Lower lobe of right lung (tissue), 2 donors: ENCODE measurements around the gene ARHGAP24. TPM values are rescaled to one million over a fixed set of nuclear protein-coding genes. Genes with fewer than 3 reads are reported as not detected.

Source experiments
- ATAC-seq, 2 donors: fragments of 200-7000 bp; cut with Tn5 transposase; one replicate each; pipeline ENCODE4 v1.9.1; 2020 to 2022; ENCODE audit warnings: mild to moderate bottlenecking in 2 of 2, moderate library complexity in 2 of 2
- DNase-seq: peaks from one replicate; pipeline ENCODE4 v3.0.0-alpha.2; 2020
- H3K27ac ChIP-seq: fragments of 200-600 bp; one replicate; pipeline ENCODE4 v1.8.0; 2022
- H3K27me3 ChIP-seq: fragments of 200-600 bp; one replicate; pipeline ENCODE4 v1.8.0; 2022; ENCODE audit warnings: low read depth
- H3K36me3 ChIP-seq: fragments of 200-600 bp; one replicate; pipeline ENCODE4 v1.8.0; 2022; ENCODE audit warnings: mild to moderate bottlenecking
- H3K4me1 ChIP-seq: fragments of 200-600 bp; one replicate; pipeline ENCODE4 v1.8.0; 2022
- H3K4me3 ChIP-seq: fragments of 200-600 bp; one replicate; pipeline ENCODE4 v1.8.0; 2022; ENCODE audit warnings: mild to moderate bottlenecking
- H3K9me3 ChIP-seq: fragments of 200-600 bp; one replicate; pipeline ENCODE4 v1.8.0; 2022
- CTCF ChIP-seq: fragments of 200-600 bp; IDR thresholded peaks from one replicate; pipeline ENCODE4 v1.8.0; 2022; ENCODE audit warnings: antibody characterized with exemption, mild to moderate bottlenecking
- intact Hi-C: fragments of 100-400 bp; cut with DNase I; formaldehyde crosslinking; loops from one replicate; pipeline ENCODE4 v1.11.0; 2022
- microRNA-seq: library from miRNA; unstranded; fragments of <30 nt; microRNA quantifications from one replicate; pipeline ENCODE4 v1.2.0, GENCODE V29; 2020; ENCODE audit warnings: borderline number of aligned reads
- total RNA-seq: library from RNA; stranded (reverse); fragmentation: NEBNext Ultra II Directional; extraction: Animal tissue kit (Norgen Biotek cat#: 25700); gene quantifications from one replicate; pipeline ENCODE4 v1.2.1, GENCODE V29; 2021
- donor health status: DM: no; HTN: yes; CAD: no; lungs with severe emphysema.

Gene ARHGAP24
- total RNA-seq, 1 donor from 2014 or later: 28.7 TPM

- Histone ChIP-seq H3K27ac (no peak overlapping the region), H3K4me1 (peaks cover 8% of the 10 kb centered on the region), H3K4me3 (no peak overlapping the region), H3K27me3 (no peaks in the 10 kb centered on the region), H3K36me3 (no peaks in the 10 kb centered on the region), H3K9me3 (no peaks in the 10 kb centered on the region)
- DNase-seq: no peak
- no peak for ATAC-seq
- intact Hi-C loops: no loop called here
- no peak for TF ChIP-seq CTCF
These were observed 563.1 kb downstream of the ARHGAP24 start for GRCh38 chr4:86038037-86038436.

GRCh38 chr4:86043755-86044592, 569.0 kb downstream of the ARHGAP24 start:
- TF ChIP-seq CTCF: peak; percentile 65
- Histone ChIP-seq H3K4me3 (no peak overlapping the region), H3K9me3 (no peaks in the 10 kb centered on the region), H3K36me3 (no peaks in the 10 kb centered on the region), H3K4me1 (no peaks in the 10 kb centered on the region), H3K27ac (no peak overlapping the region), H3K27me3 (no peaks in the 10 kb centered on the region)
- intact Hi-C loops: no loop called here
- DNase-seq: no peak
- peak; percentile 76 to 79 for ATAC-seq

GRCh38 chr4:86044593-86044985, 569.6 kb downstream of the ARHGAP24 start:
- no peak overlapping the region for H3K27ac ChIP-seq
- no peak for TF ChIP-seq CTCF
- H3K36me3 ChIP-seq: no peaks in the 10 kb centered on the region
- intact Hi-C loops: no loop called here
- no peaks in the 10 kb centered on the region for H3K9me3 ChIP-seq
- DNase-seq (no peak), ATAC-seq (peak in 1 of 2 donors; percentile 63)
- no peak overlapping the region for H3K4me3 ChIP-seq
- H3K27me3 ChIP-seq: no peaks in the 10 kb centered on the region
- no peaks in the 10 kb centered on the region for H3K4me1 ChIP-seq

GRCh38 chr4:86048426-86048825, 573.5 kb downstream of the ARHGAP24 start:
- ATAC-seq (no peak), DNase-seq (no peak)
- H3K27ac ChIP-seq: no peak overlapping the region
- H3K36me3 ChIP-seq: no peaks in the 10 kb centered on the region
- no peaks in the 10 kb centered on the region for H3K9me3 ChIP-seq
- no peaks in the 10 kb centered on the region for H3K27me3 ChIP-seq
- intact Hi-C loops: no loop called here
- no peaks in the 10 kb centered on the region for H3K4me1 ChIP-seq
- no peak for TF ChIP-seq CTCF
- no peak overlapping the region for H3K4me3 ChIP-seq

- H3K4me3 ChIP-seq: no peak overlapping the region
- no peaks in the 10 kb centered on the region for H3K9me3 ChIP-seq
- H3K27ac ChIP-seq: no peak overlapping the region
- no peaks in the 10 kb centered on the region for H3K4me1 ChIP-seq
- no peaks in the 10 kb centered on the region for H3K36me3 ChIP-seq
- no peak for DNase-seq
- no peak for ATAC-seq
- TF ChIP-seq CTCF: no peak
- no peaks in the 10 kb centered on the region for H3K27me3 ChIP-seq
- intact Hi-C loops: no loop called here
These were observed 575.5 kb downstream of the ARHGAP24 start for GRCh38 chr4:86050496-86050895.

Small RNA genes lying within 50 kb of the gene (microRNA-seq; reads per million reads assigned to microRNA genes)
- gene MIR4451: not detected
